ENCODE data around the gene TLE3. TPM values are rescaled to one million over a fixed set of nuclear protein-coding genes. Genes with fewer than 3 reads are reported as not detected.

Gene TLE3
- total and polyA plus RNA-seq, 2 of the 4 experiments (the other 2 are of a cell fraction) = 6.5 to 16.3 TPM

GRCh38 chr15:70072479-70072878 lies 25.2 kb downstream of the TLE3 start:
- Histone ChIP-seq H2BK15ac (ENCODE audit: low read depth, low read length) (no peak overlapping the region), H2AK9ac (replicated peaks; ENCODE audit: low read depth, low read length, poor library complexity) (no peak overlapping the region), H4K5ac (ENCODE audit: low read depth, low read length) (no peak overlapping the region), H4K8ac (ENCODE audit: low read depth in 2 of 2, low read length in 2 of 2) (no peak overlapping the region), H2AK5ac (ENCODE audit: low read depth, low read length) (no peak overlapping the region), H3K4me3 (ENCODE audit: insufficient read depth, low read depth, low read length) (no peak overlapping the region), H3K18ac (ENCODE audit: low read depth, low read length) (no peak overlapping the region), H2BK5ac (ENCODE audit: low read depth, low read length, poor library complexity, severe bottlenecking) (no peak overlapping the region), H3K9me1 (ENCODE audit: insufficient read depth, low read length) (peaks cover 20% of the 10 kb centered on the region), H4K91ac (ENCODE audit: insufficient read depth, low read depth, low read length) (no peak overlapping the region), H3K4ac (ENCODE audit: low read depth, low read length) (no peak overlapping the region), H3K27me3 (ENCODE audit: control insufficient read depth, insufficient read depth, low read length) (no peaks in the 10 kb centered on the region), H3K4me1 (ENCODE audit: control insufficient read depth, insufficient read depth, low read length) (no peaks in the 10 kb centered on the region), H3K9me3 (ENCODE audit: control insufficient read depth, insufficient read depth, low read length) (no peaks in the 10 kb centered on the region), H3K56ac (ENCODE audit: extremely low read depth, insufficient read depth, low read length) (no peak overlapping the region), H4K20me1 (ENCODE audit: insufficient read depth, low read length) (peaks cover 42% of the 10 kb centered on the region), H2BK20ac (ENCODE audit: low read depth, low read length) (no peak overlapping the region), H2BK120ac (ENCODE audit: low read depth, low read length) (no peak overlapping the region), H3K9ac (ENCODE audit: low read depth, low read length) (no peak overlapping the region), H2AFZ (replicated peaks; ENCODE audit: low read length, poor library complexity) (no peak overlapping the region), H3K4me2 (ENCODE audit: low read depth, low read length) (no peak overlapping the region), H3K14ac (replicated peaks; ENCODE audit: low read depth, low read length) (no peak overlapping the region), H3K79me1 (ENCODE audit: low read depth in 1 of 2, low read length in 2 of 2) (peaks cover 28 to 72% of the 10 kb centered on the region in 2 experiments), H3K23ac (ENCODE audit: low read depth, low read length) (no peak overlapping the region), H3K27ac (ENCODE audit: insufficient read depth, low read length) (no peak overlapping the region), H3K36me3 (ENCODE audit: control insufficient read depth, insufficient read depth, low read length) (peaks cover 67% of the 10 kb centered on the region)
- dilution Hi-C loops (cut with HindIII; ENCODE audit: low sequenced_read_pairs, unreplicated experiment) (no loop called here), in situ Hi-C loops (cut with MboI; ENCODE audit: low sequenced_read_pairs) (no loop called here), intact Hi-C loops (cut with micrococcal nuclease) (no loop called here)
- no peak for ATAC-seq (ENCODE audit: low read depth)
- ChIA-PET POLR2A (ENCODE audit: unreplicated experiment) (no interaction called here), CTCF (no interaction called here)
- TF ChIP-seq, protein P1, sequence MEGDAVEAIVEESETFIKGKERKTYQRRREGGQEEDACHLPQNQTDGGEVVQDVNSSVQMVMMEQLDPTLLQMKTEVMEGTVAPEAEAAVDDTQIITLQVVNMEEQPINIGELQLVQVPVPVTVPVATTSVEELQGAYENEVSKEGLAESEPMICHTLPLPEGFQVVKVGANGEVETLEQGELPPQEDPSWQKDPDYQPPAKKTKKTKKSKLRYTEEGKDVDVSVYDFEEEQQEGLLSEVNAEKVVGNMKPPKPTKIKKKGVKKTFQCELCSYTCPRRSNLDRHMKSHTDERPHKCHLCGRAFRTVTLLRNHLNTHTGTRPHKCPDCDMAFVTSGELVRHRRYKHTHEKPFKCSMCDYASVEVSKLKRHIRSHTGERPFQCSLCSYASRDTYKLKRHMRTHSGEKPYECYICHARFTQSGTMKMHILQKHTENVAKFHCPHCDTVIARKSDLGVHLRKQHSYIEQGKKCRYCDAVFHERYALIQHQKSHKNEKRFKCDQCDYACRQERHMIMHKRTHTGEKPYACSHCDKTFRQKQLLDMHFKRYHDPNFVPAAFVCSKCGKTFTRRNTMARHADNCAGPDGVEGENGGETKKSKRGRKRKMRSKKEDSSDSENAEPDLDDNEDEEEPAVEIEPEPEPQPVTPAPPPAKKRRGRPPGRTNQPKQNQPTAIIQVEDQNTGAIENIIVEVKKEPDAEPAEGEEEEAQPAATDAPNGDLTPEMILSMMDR (conservative IDR thresholded peaks at IDR 0.05; ENCODE audit: low read depth, low read length) = no peak
- TF ChIP-seq BHLHE40 (IDR thresholded peaks at IDR 0.05; ENCODE audit: low read depth, low read length) (no peak), SMC3 (IDR thresholded peaks at IDR 0.05; ENCODE audit: low read depth, low read length) (no peak), POLR2A (IDR thresholded peaks at IDR 0.05; ENCODE audit: low read depth, low read length) (no peak), RAD21 (IDR thresholded peaks at IDR 0.05; ENCODE audit: low read length) (no peak), RFX5 (IDR thresholded peaks at IDR 0.05; ENCODE audit: low read depth, low read length) (no peak), FOS (IDR thresholded peaks at IDR 0.05; ENCODE audit: low read depth, low read length) (no peak), MXI1 (IDR thresholded peaks at IDR 0.05; ENCODE audit: borderline replicate concordance, low read depth, low read length) (no peak), RCOR1 (IDR thresholded peaks at IDR 0.05; ENCODE audit: insufficient replicate concordance, low read length) (no peak), ELK1 (IDR thresholded peaks at IDR 0.05; ENCODE audit: borderline replicate concordance, low read depth, low read length) (no peak), CHD1 (IDR thresholded peaks at IDR 0.05; ENCODE audit: low read depth, low read length) (no peak), MAFK (IDR thresholded peaks at IDR 0.05; ENCODE audit: low read depth, low read length) (no peak), NFE2L2 (IDR thresholded peaks at IDR 0.05; ENCODE audit: low read depth, low read length) (no peak), MAZ (IDR thresholded peaks at IDR 0.05; ENCODE audit: borderline replicate concordance, low read depth, low read length) (no peak)
- TF ChIP-seq, protein P2, sequence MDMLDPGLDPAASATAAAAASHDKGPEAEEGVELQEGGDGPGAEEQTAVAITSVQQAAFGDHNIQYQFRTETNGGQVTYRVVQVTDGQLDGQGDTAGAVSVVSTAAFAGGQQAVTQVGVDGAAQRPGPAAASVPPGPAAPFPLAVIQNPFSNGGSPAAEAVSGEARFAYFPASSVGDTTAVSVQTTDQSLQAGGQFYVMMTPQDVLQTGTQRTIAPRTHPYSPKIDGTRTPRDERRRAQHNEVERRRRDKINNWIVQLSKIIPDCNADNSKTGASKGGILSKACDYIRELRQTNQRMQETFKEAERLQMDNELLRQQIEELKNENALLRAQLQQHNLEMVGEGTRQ (IDR thresholded peaks at IDR 0.05; ENCODE audit: low read depth, low read length) = no peak
- no TSS peak for BruUV-seq (replicated peaks)
- 100% methylated on average over 1 of the region's 3 CpGs; no CpG with 5 or more reads in 1 of the 2 experiments for WGBS, 2 experiments (ENCODE audit: extremely low coverage in 2 of 2, insufficient read length in 1 of 2)
- DNase-seq = no peak
